Measurements from ENCODE around the gene DCAKD. TPM values are rescaled to one million over a fixed set of nuclear protein-coding genes. Genes with fewer than 3 reads are reported as not detected.

DCAKD gene
- total RNA-seq, 1 donor from 2014 or later = 25.9 TPM

DNA sequence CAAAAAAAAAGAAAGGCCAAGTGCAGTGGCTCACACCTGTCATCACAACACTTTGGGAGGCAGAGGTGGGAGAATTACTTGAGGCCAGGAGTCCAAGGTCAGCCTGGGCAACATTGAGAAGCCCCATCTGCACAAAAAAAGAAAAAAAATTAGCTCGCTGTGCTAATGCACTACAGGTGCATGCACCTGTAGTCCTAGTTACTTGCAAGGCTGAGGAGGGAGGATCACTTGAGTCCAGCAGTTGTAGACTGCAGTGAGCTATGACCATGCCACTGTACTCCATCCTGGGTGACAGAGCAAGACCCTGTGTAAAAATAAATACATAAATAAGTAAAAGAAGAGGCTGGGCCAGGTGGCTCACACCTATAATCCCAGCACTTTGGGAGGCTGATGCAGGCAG is 39.7 kb downstream of the DCAKD start:
- intact Hi-C loops (cut with micrococcal nuclease) = loop anchor here (10.0 kb wide), 1 partner anchor 237 kb away; no protein-coding TSS in a partner anchor
- H3K27me3 ChIP-seq (ENCODE audit: low read depth) = no peaks in the 10 kb centered on the region
- H3K4me3 ChIP-seq = no peak overlapping the region
- H3K4me1 ChIP-seq = peaks cover 10% of the 10 kb centered on the region
- H3K9me3 ChIP-seq (replicated peaks) = no peaks in the 10 kb centered on the region
- TF ChIP-seq, protein P1, sequence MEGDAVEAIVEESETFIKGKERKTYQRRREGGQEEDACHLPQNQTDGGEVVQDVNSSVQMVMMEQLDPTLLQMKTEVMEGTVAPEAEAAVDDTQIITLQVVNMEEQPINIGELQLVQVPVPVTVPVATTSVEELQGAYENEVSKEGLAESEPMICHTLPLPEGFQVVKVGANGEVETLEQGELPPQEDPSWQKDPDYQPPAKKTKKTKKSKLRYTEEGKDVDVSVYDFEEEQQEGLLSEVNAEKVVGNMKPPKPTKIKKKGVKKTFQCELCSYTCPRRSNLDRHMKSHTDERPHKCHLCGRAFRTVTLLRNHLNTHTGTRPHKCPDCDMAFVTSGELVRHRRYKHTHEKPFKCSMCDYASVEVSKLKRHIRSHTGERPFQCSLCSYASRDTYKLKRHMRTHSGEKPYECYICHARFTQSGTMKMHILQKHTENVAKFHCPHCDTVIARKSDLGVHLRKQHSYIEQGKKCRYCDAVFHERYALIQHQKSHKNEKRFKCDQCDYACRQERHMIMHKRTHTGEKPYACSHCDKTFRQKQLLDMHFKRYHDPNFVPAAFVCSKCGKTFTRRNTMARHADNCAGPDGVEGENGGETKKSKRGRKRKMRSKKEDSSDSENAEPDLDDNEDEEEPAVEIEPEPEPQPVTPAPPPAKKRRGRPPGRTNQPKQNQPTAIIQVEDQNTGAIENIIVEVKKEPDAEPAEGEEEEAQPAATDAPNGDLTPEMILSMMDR (IDR thresholded peaks at IDR 0.05; ENCODE audit: borderline replicate concordance) = no peak
- H3K27ac ChIP-seq (replicated peaks) = no peak overlapping the region
- no peak for DNase-seq
- H3K36me3 ChIP-seq = no peaks in the 10 kb centered on the region

DNA sequence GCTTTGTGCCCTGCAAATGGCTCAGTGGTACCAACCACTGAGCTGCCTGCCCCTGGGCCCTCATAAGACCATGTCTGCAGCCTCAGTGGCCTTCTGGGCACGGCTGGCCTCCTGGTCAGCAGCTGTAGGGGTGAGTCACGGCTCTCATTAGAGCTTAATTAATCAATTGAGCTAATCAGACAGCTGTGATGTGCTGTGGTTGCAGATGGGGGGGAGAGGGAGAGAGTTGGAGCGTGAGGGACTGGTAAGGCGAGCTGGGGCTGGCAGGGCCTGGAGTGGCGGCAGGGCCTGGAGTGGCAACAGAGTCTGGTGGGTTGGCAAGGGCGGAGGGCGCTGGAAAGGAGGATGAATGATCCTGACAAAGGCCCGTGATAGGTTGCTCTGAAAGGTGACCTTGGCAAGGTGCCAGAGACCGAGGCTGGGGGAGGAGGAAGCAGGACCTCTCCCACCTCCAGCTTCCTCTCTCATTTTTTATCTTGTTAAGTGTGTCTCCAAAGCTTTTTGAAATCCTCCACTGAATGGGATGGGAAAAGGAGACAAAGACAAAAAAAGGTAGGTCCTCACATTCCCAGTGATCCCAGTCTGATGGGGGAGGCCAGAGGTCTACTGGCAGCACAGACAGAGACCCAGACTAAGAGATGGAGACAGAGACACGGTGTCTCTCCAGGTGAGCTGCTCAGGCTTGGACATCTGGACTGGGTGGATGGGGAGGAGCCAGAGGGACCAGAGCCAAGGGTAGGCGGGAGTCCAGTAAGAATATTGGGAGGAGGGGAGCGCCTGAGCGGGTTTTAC is 41.6 kb downstream of the DCAKD start:
- intact Hi-C loops (cut with micrococcal nuclease) = loop anchor here (10.0 kb wide), 1 partner anchor 235 kb away; no protein-coding TSS in a partner anchor
- H3K9me3 ChIP-seq (replicated peaks) = no peaks in the 10 kb centered on the region
- no peaks in the 10 kb centered on the region for H3K36me3 ChIP-seq
- TF ChIP-seq, protein P1 (IDR thresholded peaks at IDR 0.05; ENCODE audit: borderline replicate concordance) = no peak
- no peak overlapping the region for H3K27ac ChIP-seq (replicated peaks)
- no peak for DNase-seq
- H3K4me1 ChIP-seq = peaks cover 10% of the 10 kb centered on the region
- peaks cover 8% of the 10 kb centered on the region for H3K27me3 ChIP-seq (ENCODE audit: low read depth)
- H3K4me3 ChIP-seq = no peak overlapping the region

DNA sequence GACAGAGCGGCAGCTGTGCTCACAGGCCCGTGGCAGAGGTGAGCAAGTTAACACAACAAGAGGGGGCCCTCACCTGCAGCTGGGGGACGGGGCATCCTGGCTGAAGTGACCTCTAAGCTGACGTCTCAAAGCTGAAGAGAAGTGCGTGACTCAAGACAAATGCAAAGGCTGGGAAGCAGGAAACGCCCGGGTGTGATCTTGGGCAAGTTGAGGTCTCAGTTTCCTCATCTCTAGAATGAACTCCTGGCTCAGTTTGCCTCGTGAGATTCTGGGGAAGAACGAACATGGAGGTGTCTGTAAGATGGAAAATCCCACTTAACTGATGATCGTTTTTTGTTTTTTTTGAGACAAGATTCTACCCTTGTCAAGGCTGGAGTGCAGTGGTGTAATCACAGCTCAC is 43.2 kb downstream of the DCAKD start:
- Histone ChIP-seq H3K36me3 (no peaks in the 10 kb centered on the region), H3K9me3 (replicated peaks) (no peaks in the 10 kb centered on the region), H3K4me3 (no peak overlapping the region), H3K4me1 (peaks cover 6% of the 10 kb centered on the region), H3K27ac (replicated peaks) (no peak overlapping the region), H3K27me3 (ENCODE audit: low read depth) (peaks cover 8% of the 10 kb centered on the region)
- intact Hi-C loops (cut with micrococcal nuclease) = no loop called here
- TF ChIP-seq, protein P1 (IDR thresholded peaks at IDR 0.05; ENCODE audit: borderline replicate concordance) = no peak
- DNase-seq = no peak

DNA sequence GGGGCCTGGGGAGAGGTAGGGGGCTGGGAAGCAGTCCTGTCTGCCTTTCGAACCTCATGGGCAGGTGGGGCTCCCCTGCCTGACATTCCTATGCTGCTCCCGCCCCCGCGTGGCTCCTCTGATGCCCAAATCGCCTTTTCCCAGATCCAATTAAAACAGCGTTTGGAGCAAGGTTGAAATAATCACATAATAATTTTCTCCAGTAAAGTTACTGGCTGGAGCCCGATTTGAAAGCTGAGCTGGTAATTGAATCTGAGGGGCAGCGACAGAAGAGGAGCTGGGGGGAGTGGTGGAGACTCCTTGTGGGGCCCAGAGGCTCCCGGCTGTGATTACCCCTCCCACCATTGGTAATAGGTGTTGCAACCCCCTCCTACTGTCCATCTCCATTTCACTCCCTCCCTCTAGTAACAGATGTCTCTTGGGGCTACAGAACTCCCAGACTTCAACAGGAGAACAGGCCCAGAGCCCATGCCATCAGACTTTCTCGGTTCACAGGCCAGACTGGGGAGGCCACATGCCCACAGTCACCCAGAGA is 44.4 kb downstream of the DCAKD start:
- H3K9me3 ChIP-seq (replicated peaks) = no peaks in the 10 kb centered on the region
- H3K36me3 ChIP-seq = no peaks in the 10 kb centered on the region
- intact Hi-C loops (cut with micrococcal nuclease) = no loop called here
- no peak overlapping the region for H3K4me3 ChIP-seq
- no peak overlapping the region for H3K27ac ChIP-seq (replicated peaks)
- no peak for DNase-seq
- H3K27me3 ChIP-seq (ENCODE audit: low read depth) = peaks cover 8% of the 10 kb centered on the region
- TF ChIP-seq, protein P1 (IDR thresholded peaks at IDR 0.05; ENCODE audit: borderline replicate concordance) = no peak
- H3K4me1 ChIP-seq = no peaks in the 10 kb centered on the region

DNA sequence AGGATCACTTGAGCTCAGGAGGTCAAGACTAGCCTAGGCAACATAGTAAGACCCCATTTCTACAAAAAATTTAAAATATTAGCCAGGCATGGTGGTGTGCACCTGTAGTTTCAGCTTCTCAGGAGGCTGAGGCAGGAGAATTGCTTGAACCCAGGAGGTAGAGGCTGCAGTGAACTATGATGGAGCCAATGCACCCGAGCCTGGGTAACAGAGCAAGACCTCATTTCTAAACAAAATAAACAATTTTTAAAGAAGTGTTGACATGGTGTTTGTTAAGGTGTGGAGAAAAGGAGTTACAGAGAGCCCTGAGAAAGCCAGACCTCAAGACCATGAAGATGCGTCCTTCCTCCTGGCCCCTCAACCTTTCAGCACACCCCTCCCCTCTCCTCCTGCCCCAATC is 45.7 kb downstream of the DCAKD start:
- no peak for DNase-seq
- Histone ChIP-seq H3K4me3 (no peak overlapping the region), H3K9me3 (replicated peaks) (no peaks in the 10 kb centered on the region), H3K27ac (replicated peaks) (no peak overlapping the region), H3K27me3 (ENCODE audit: low read depth) (peaks cover 8% of the 10 kb centered on the region), H3K36me3 (no peaks in the 10 kb centered on the region), H3K4me1 (no peaks in the 10 kb centered on the region)
- TF ChIP-seq, protein P1 (IDR thresholded peaks at IDR 0.05; ENCODE audit: borderline replicate concordance) = no peak
- intact Hi-C loops (cut with micrococcal nuclease) = no loop called here
